Progenitor cell of endocrine pancreas (in vitro differentiated cells): Measurements from ENCODE around the gene GATA1. TPM values are rescaled to one million over a fixed set of nuclear protein-coding genes. Genes with fewer than 3 reads are reported as not detected.

ENCODE experiments used
- DNase-seq: peaks from one replicate; pipeline ENCODE4 v3.0.0; 2021; ENCODE audit warnings: low spot score; ENCODE audit not compliant: unreplicated experiment
- H3K27ac Mint-ChIP-seq: 2 replicates; pipeline ENCODE4 v1.8.0; 2021; ENCODE audit warnings: mild to moderate bottlenecking, moderate library complexity, mixed read lengths
- H3K27me3 Mint-ChIP-seq: 2 replicates; pipeline ENCODE4 v1.8.0; 2021; ENCODE audit warnings: mixed read lengths
- H3K36me3 Mint-ChIP-seq: 2 replicates; pipeline ENCODE4 v1.8.0; 2022; ENCODE audit warnings: mixed read lengths; ENCODE audit not compliant: insufficient read depth
- H3K4me1 Mint-ChIP-seq: 2 replicates; pipeline ENCODE4 v1.8.0; 2021; ENCODE audit warnings: low read depth, mixed read lengths
- H3K4me3 Mint-ChIP-seq: 2 replicates; pipeline ENCODE4 v1.8.0; 2021; ENCODE audit warnings: low read depth, mild to moderate bottlenecking, moderate library complexity, mixed read lengths
- H3K9me3 Mint-ChIP-seq: 2 replicates; pipeline ENCODE4 v1.8.0; 2021; ENCODE audit warnings: low read depth, mixed read lengths
- CTCF ChIP-seq: fragments of 200-600 bp; sonication (generic); IDR thresholded peaks from one replicate; pipeline ENCODE4 v1.5.0; 2021; ENCODE audit warnings: antibody characterized with exemption, mild to moderate bottlenecking; ENCODE audit not compliant: unreplicated experiment
- total RNA-seq: library from RNA; stranded (reverse); gene quantifications from 2 replicates; pipeline ENCODE4 v1.2.1, GENCODE V29; 2021

The GATA1 gene
- total RNA-seq, 1 donor from 2014 or later: not detected

- Mint-ChIP-seq H3K4me1 (no peaks in the 10 kb centered on the region), H3K4me3 (no peak overlapping the region), H3K27me3 (peaks cover 19% of the 10 kb centered on the region), H3K9me3 (peaks cover 11% of the 10 kb centered on the region), H3K36me3 (no peaks in the 10 kb centered on the region), H3K27ac (no peak overlapping the region)
- DNase-seq: no peak
- TF ChIP-seq CTCF: no peak
Observed at GRCh38 chrX:48787505-48788443, 1.4 kb downstream of the GATA1 start.

- Mint-ChIP-seq H3K9me3 (peaks cover 11% of the 10 kb centered on the region), H3K4me1 (peaks cover 2% of the 10 kb centered on the region), H3K4me3 (no peak overlapping the region), H3K27me3 (peaks cover 19% of the 10 kb centered on the region), H3K36me3 (no peaks in the 10 kb centered on the region), H3K27ac (peak overlapping the region; percentile 13)
- TF ChIP-seq CTCF: no peak
- no peak for DNase-seq
Observed at GRCh38 chrX:48789366-48790220, 3.2 kb downstream of the GATA1 start.

- Mint-ChIP-seq H3K4me3 (no peak overlapping the region), H3K36me3 (no peaks in the 10 kb centered on the region), H3K9me3 (peaks cover 9% of the 10 kb centered on the region), H3K27me3 (peaks cover 16% of the 10 kb centered on the region), H3K4me1 (peaks cover 3% of the 10 kb centered on the region), H3K27ac (no peak overlapping the region)
- no peak for DNase-seq
- no peak for TF ChIP-seq CTCF
Observed at GRCh38 chrX:48790477-48790876, 4.1 kb downstream of the GATA1 start.

GRCh38 chrX:48791063-48791820, 4.9 kb downstream of the GATA1 start:
- Mint-ChIP-seq H3K9me3 (peaks cover 9% of the 10 kb centered on the region), H3K4me1 (peaks cover 3% of the 10 kb centered on the region), H3K4me3 (no peak overlapping the region), H3K27ac (no peak overlapping the region), H3K36me3 (no peaks in the 10 kb centered on the region), H3K27me3 (peaks cover 16% of the 10 kb centered on the region)
- no peak for DNase-seq
- TF ChIP-seq CTCF: no peak
